Fibroblast of the conjunctiva (primary cell): ENCODE results near the gene PCDHGB7.
"Not testable (repeated sequence)": the region's sequence is repeated elsewhere in the genome, so short reads cannot be mapped to it uniquely, and the experiment has no call there.

Source experiments
- DNase-seq: peaks from one replicate; pipeline ENCODE4 v3.0.0-alpha.2; 2010; ENCODE audit warnings: low read depth

The PCDHGB7 gene

GRCh38 chr5:141417494-141418172, at the start of gene PCDHGB7:
TSS of gene PCDHGB7 (plus strand) at chr5:141417677. CDS start at chr5:141417860, 183 bp downstream.
- DNase-seq = peak; percentile 63

GRCh38 chr5:141369994-141370848, 47.3 kb upstream of the PCDHGB7 start, which contains the start of gene PCDHGB3:
TSS of gene PCDHGB3 (plus strand) at chr5:141370242. CDS start at chr5:141370395, 153 bp downstream.
- no peak for DNase-seq

- DNase-seq = no peak
These were observed 45.7 kb upstream of the PCDHGB7 start for GRCh38 chr5:141371572-141372475.

- DNase-seq = no peak
These were observed 43.7 kb upstream of the PCDHGB7 start, which contains the start of gene PCDHGA6 for GRCh38 chr5:141373673-141374317. TSS of gene PCDHGA6 (plus strand) at chr5:141373891. CDS start at chr5:141374084, 193 bp downstream.

GRCh38 chr5:141374627-141375026, 42.9 kb upstream of the PCDHGB7 start:
- DNase-seq = no peak

GRCh38 chr5:141375444-141376155, 41.9 kb upstream of the PCDHGB7 start:
- not testable (repeated sequence) for DNase-seq

GRCh38 chr5:141382469-141383294, 34.8 kb upstream of the PCDHGB7 start, which contains the start of gene PCDHGA7:
TSS of gene PCDHGA7 (plus strand) at chr5:141382742. CDS start at chr5:141382900, 158 bp downstream.
- DNase-seq = peak; percentile 14

- no peak for DNase-seq
These were observed 34.1 kb upstream of the PCDHGB7 start for GRCh38 chr5:141383345-141383744.

- no peak for DNase-seq
These were observed 32.8 kb upstream of the PCDHGB7 start for GRCh38 chr5:141384471-141385267.

GRCh38 chr5:141387557-141388311, 29.7 kb upstream of the PCDHGB7 start, which contains the start of gene PCDHGB4:
TSS of gene PCDHGB4 (plus strand) at chr5:141387698. CDS start at chr5:141387885, 187 bp downstream.
- DNase-seq = not testable (repeated sequence)

- no peak for DNase-seq
These were observed 28.8 kb upstream of the PCDHGB7 start for GRCh38 chr5:141388661-141389060.

- DNase-seq = no peak
These were observed 28.1 kb upstream of the PCDHGB7 start for GRCh38 chr5:141389153-141390042.

- DNase-seq = no peak
These were observed 24.9 kb upstream of the PCDHGB7 start, which contains the start of gene PCDHGA8 for GRCh38 chr5:141392429-141393198. TSS of gene PCDHGA8 (plus strand) at chr5:141392633. CDS start at chr5:141392814, 181 bp downstream.

GRCh38 chr5:141393267-141393666, 24.2 kb upstream of the PCDHGB7 start:
- no peak for DNase-seq

- not testable (repeated sequence) for DNase-seq
These were observed 22.9 kb upstream of the PCDHGB7 start for GRCh38 chr5:141394401-141395187.
